K562 (cell line): ENCODE results near the gene COL15A1. TPM values are rescaled to one million over a fixed set of nuclear protein-coding genes. Genes with fewer than 3 reads are reported as not detected.

Experiments used
- ARID4B ChIP-seq: sonication (generic); formaldehyde crosslinking; IDR thresholded peaks from 2 replicates; pipeline ENCODE4 v1.8.0; 2022; ENCODE audit warnings: mild to moderate bottlenecking, missing genetic modification reagents
- BRD4 ChIP-seq: fragments of 200-600 bp; sonication (generic); IDR thresholded peaks from 2 replicates; pipeline ENCODE4 v1.6.1; 2017; ENCODE audit warnings: inconsistent platforms
- C11orf30 ChIP-seq: fragments of 450-650 bp; IDR thresholded peaks from 2 replicates; pipeline ENCODE4 v1.6.1; 2016; ENCODE audit warnings: low read depth, mild to moderate bottlenecking
- CTCF ChIP-seq, 3 experiments: IDR thresholded peaks in 2 of 3; conservative IDR thresholded peaks in 1 of 3; 2 replicates each; pipeline ENCODE4 v1.5.1; 2011 to 2012; ENCODE audit warnings: low read length in 3 of 3, mild to moderate bottlenecking in 3 of 3, control low read depth in 2 of 3, improper control_type of control experiment in 1 of 3, inconsistent platforms in 1 of 3, low read depth in 1 of 3, mixed read lengths in 1 of 3, moderate library complexity in 1 of 3; ENCODE audit not compliant: insufficient read depth in 2 of 3
- DPF2 ChIP-seq: fragments of 450-650 bp; IDR thresholded peaks from 2 replicates; pipeline ENCODE4 v1.6.1; 2016
- HDAC1 ChIP-seq, 2 experiments: fragments of 450-650 bp; IDR thresholded peaks; 2 replicates each; pipeline ENCODE4 v1.6.1; 2016 to 2017; ENCODE audit warnings: inconsistent platforms in 1 of 2, mild to moderate bottlenecking in 1 of 2, moderate library complexity in 1 of 2
- LCOR ChIP-seq: sonication (generic); formaldehyde crosslinking; IDR thresholded peaks from 2 replicates; pipeline ENCODE4 v1.8.0; 2022; ENCODE audit warnings: mild to moderate bottlenecking, missing genetic modification reagents
- REST ChIP-seq, 2 experiments: fragments of 450-650 bp; formaldehyde crosslinking in 1 of 2; IDR thresholded peaks; 2 replicates each; pipeline versions ENCODE4 v1.4.0 to v1.6.1; 2014 to 2020; ENCODE audit warnings: mild to moderate bottlenecking in 2 of 2, borderline replicate concordance in 1 of 2, low read depth in 1 of 2
- RNF2 ChIP-seq: sonication (generic); IDR thresholded peaks from 2 replicates; pipeline ENCODE4 v1.6.1; 2016
- SPI1 ChIP-seq: IDR thresholded peaks from 2 replicates; pipeline ENCODE4 v1.6.1; 2011; ENCODE audit warnings: low read depth, low read length, control low read depth, borderline replicate concordance
- STAT5A ChIP-seq: IDR thresholded peaks from 2 replicates; pipeline ENCODE4 v1.6.1; 2012; ENCODE audit warnings: low read length, inconsistent platforms, borderline replicate concordance
- TRIM24 ChIP-seq, 2 experiments: fragments of 450-650 bp; IDR thresholded peaks; 2 replicates each; pipeline ENCODE4 v1.6.1; 2016
- ZKSCAN3 ChIP-seq: fragments of 250-450 bp; sonication (Bioruptor Pico); IDR thresholded peaks from 2 replicates; pipeline ENCODE4 v1.4.0; 2020
- ZNF507 ChIP-seq: conservative IDR thresholded peaks from 2 replicates; pipeline ENCODE4 v1.6.1; 2017; ENCODE audit warnings: missing genetic modification characterization, missing compliant biosample characterization
- polyA plus RNA-seq, 8 experiments: library from polyadenylated mRNA; depleted of rRNA in 4 of 8; stranded (reverse) in 5 of 8; unstranded in 3 of 8; fragments of >200 nt; fragmentation: Nextera tagmentation in 2 of 8; fragmentation: Illumina TruSeq in 1 of 8; extraction: Ambion mirVana in 2 of 8; extraction: Trizol in 1 of 8; gene quantifications; 2 replicates each; pipeline versions ENCODE4 v1.2.1 to v1.2.3, GENCODE V29; 2011 to 2014; ENCODE audit warnings: inconsistent platforms in 1 of 8, missing spikeins in 1 of 8
- total RNA-seq, 7 experiments: library from RNA; depleted of rRNA in 6 of 7; stranded (reverse); fragments of >200 nt in 6 of 7; fragmentation: Illumina TruSeq in 2 of 7; extraction: Trizol in 2 of 7; gene quantifications; 2 replicates each; pipeline versions ENCODE4 v1.2.1 to v1.2.3, GENCODE V29; 2011 to 2021; ENCODE audit warnings: low replicate concordance in 1 of 7

The COL15A1 gene
- total and polyA plus RNA-seq, 9 of the 15 experiments (the other 6 are each of a cell fraction or from before 2014, with no cell fraction given): 0.46 to 5.1 (median 2.6) TPM

- TF ChIP-seq CTCF (IDR thresholded peaks at IDR 0.05 in 2 of 3, conservative IDR thresholded peaks at IDR 0.05 in 1 of 3; ENCODE audit: insufficient read depth in 2 of 3, low read depth in 1 of 3, low read length in 3 of 3) (peak; percentile 69 to 76 (median 71)), REST (IDR thresholded peaks at IDR 0.05; ENCODE audit: borderline replicate concordance) (peak; percentile 53; the same call in 1 of the 2 replicates), REST (CRISPR knock-in tag; IDR thresholded peaks at IDR 0.05; ENCODE audit: low read depth) (no peak), ZNF507 (no peak), C11orf30 (no peak), TRIM24 (IDR thresholded peaks at IDR 0.05) (0 out of 4 replicates have a peak, but pooled peaks of 1 of the 2 experiments have one; percentile 10), DPF2 (peak; percentile 21; the same call in 1 of the 2 replicates), BRD4 (no peak), RNF2 (no peak), SPI1 (peak; percentile 49; the same call in 1 of the 2 replicates), HDAC1 (IDR thresholded peaks at IDR 0.05) (no peak), ZKSCAN3 (CRISPR knock-in tag) (no peak), STAT5A (no peak), ARID4B (no peak), LCOR (peak; percentile 49; the same call in 1 of the 2 replicates)
These were observed 69.3 kb downstream of the COL15A1 start (continued) for GRCh38 chr9:99012957-99013512.
